ENCODE results near the gene TUBA4A. TPM values are rescaled to one million over a fixed set of nuclear protein-coding genes. Genes with fewer than 3 reads are reported as not detected.

Gene TUBA4A
- total RNA-seq, 1 donor from 2014 or later = 0.14 TPM

GRCh38 chr2:219216535-219216915 is 37.2 kb downstream of the TUBA4A start:
- Mint-ChIP-seq H3K9me3 (no peaks in the 10 kb centered on the region), H3K36me3 (ENCODE audit: low read depth) (peaks cover 2% of the 10 kb centered on the region), H3K4me1 (peaks cover 19% of the 10 kb centered on the region), H3K4me3 (peak overlapping the region; percentile 56), H3K27ac (ENCODE audit: unreplicated experiment) (no peak overlapping the region), H3K27me3 (ENCODE audit: low read depth) (no peaks in the 10 kb centered on the region)
- DNase-seq (ENCODE audit: low read depth, low spot score) = no peak
- no peak for TF ChIP-seq CTCF (conservative IDR thresholded peaks at IDR 0.05)

GRCh38 chr2:219215871-219216534 is 37.7 kb downstream of the TUBA4A start:
- no peak for DNase-seq (ENCODE audit: low read depth, low spot score)
- Mint-ChIP-seq H3K4me3 (no peak overlapping the region), H3K27ac (ENCODE audit: unreplicated experiment) (peak overlapping the region; percentile 88), H3K27me3 (ENCODE audit: low read depth) (no peaks in the 10 kb centered on the region), H3K9me3 (no peaks in the 10 kb centered on the region), H3K36me3 (ENCODE audit: low read depth) (peaks cover 2% of the 10 kb centered on the region), H3K4me1 (peaks cover 19% of the 10 kb centered on the region)
- no peak for TF ChIP-seq CTCF (conservative IDR thresholded peaks at IDR 0.05)

- no peak for DNase-seq (ENCODE audit: low read depth, low spot score)
- peaks cover 2% of the 10 kb centered on the region for H3K36me3 Mint-ChIP-seq (ENCODE audit: low read depth)
- peaks cover 19% of the 10 kb centered on the region for H3K4me1 Mint-ChIP-seq
- peak overlapping the region; percentile 43 for H3K27ac Mint-ChIP-seq (ENCODE audit: unreplicated experiment)
- no peaks in the 10 kb centered on the region for H3K9me3 Mint-ChIP-seq
- no peak for TF ChIP-seq CTCF (conservative IDR thresholded peaks at IDR 0.05)
- no peaks in the 10 kb centered on the region for H3K27me3 Mint-ChIP-seq (ENCODE audit: low read depth)
- no peak overlapping the region for H3K4me3 Mint-ChIP-seq
These were observed 38.9 kb downstream of the TUBA4A start for GRCh38 chr2:219214786-219215185.

GRCh38 chr2:219214141-219214540 is 39.6 kb downstream of the TUBA4A start:
- H3K4me1 Mint-ChIP-seq = peaks cover 17% of the 10 kb centered on the region
- no peak overlapping the region for H3K27ac Mint-ChIP-seq (ENCODE audit: unreplicated experiment)
- H3K27me3 Mint-ChIP-seq (ENCODE audit: low read depth) = no peaks in the 10 kb centered on the region
- DNase-seq (ENCODE audit: low read depth, low spot score) = no peak
- H3K4me3 Mint-ChIP-seq = peak overlapping the region; percentile 15
- no peak for TF ChIP-seq CTCF (conservative IDR thresholded peaks at IDR 0.05)
- no peaks in the 10 kb centered on the region for H3K9me3 Mint-ChIP-seq
- peaks cover 2% of the 10 kb centered on the region for H3K36me3 Mint-ChIP-seq (ENCODE audit: low read depth)

- Mint-ChIP-seq H3K9me3 (no peaks in the 10 kb centered on the region), H3K27me3 (ENCODE audit: low read depth) (no peaks in the 10 kb centered on the region), H3K4me3 (peak overlapping the region; percentile 15), H3K36me3 (ENCODE audit: low read depth) (peaks cover 2% of the 10 kb centered on the region), H3K27ac (ENCODE audit: unreplicated experiment) (no peak overlapping the region), H3K4me1 (peaks cover 14% of the 10 kb centered on the region)
- DNase-seq (ENCODE audit: low read depth, low spot score) = no peak
- no peak for TF ChIP-seq CTCF (conservative IDR thresholded peaks at IDR 0.05)
These were observed 40.1 kb downstream of the TUBA4A start for GRCh38 chr2:219213486-219214071.

Measured in neural crest cell (in vitro differentiated cells).